Stimulated activated CD4-positive, alpha-beta T cell treated with anti-CD3 and anti-CD28 coated beads, TNF-alpha, amount 100 ng/mL, for 48 hours (primary cell): Measurements from ENCODE around the gene DAW1.
A peak's percentile ranks its signal among the peaks of the same experiment; 100 is the strongest.

ENCODE experiments used
- DNase-seq, 3 donors: peaks; one replicate each; pipeline ENCODE4 v3.0.0-alpha.2; 2020; ENCODE audit warnings: low read depth in 3 of 3

The DAW1 gene

GRCh38 chr2:227862227-227862740 lies 9.1 kb upstream of the DAW1 start:
- peak in 1 of 3 donors; percentile 27 for DNase-seq

GRCh38 chr2:227862741-227863588 lies 8.5 kb upstream of the DAW1 start:
- no peak for DNase-seq

DNA sequence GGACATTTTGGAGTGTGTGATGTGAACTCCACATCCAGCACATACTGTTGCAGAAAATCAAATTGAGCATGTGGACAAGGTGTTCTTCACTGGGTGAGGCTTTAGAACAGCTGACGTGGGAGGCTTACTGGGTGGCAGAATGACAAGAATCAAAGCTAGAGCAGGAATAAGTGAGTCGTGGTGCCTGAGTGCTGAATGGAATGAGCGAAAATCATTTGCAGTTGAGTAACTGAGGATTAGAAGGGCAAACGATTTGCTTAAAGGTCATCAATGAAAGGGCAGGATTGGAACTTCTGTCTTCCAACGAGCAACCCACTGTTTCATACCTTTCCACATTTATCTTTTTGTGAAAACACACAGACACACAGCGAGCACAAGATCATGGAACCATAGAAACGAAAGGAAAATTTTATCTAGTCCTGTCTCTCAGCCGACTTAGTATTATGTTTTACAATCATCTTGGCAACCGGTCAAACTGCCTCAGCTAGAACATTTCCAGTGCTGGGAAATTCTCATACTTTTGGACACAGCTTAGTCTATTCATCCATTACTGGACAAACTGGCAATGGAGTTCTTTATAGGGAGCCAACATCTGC lies 7.2 kb upstream of the DAW1 start:
- DNase-seq: no peak

GRCh38 chr2:227865291-227865690 lies 6.1 kb upstream of the DAW1 start:
- DNase-seq: no peak

- DNase-seq: no peak
These were observed 4.0 kb upstream of the DAW1 start for GRCh38 chr2:227867386-227867785.

- no peak for DNase-seq
These were observed 589 bp upstream of the DAW1 start for GRCh38 chr2:227870710-227871374.

GRCh38 chr2:227872676-227873075 lies 1.2 kb downstream of the DAW1 start:
- DNase-seq: no peak

- DNase-seq: no peak
These were observed 4.9 kb downstream of the DAW1 start for GRCh38 chr2:227876300-227876801.

- DNase-seq: no peak
These were observed 6.2 kb downstream of the DAW1 start for GRCh38 chr2:227877421-227878310.

DNA sequence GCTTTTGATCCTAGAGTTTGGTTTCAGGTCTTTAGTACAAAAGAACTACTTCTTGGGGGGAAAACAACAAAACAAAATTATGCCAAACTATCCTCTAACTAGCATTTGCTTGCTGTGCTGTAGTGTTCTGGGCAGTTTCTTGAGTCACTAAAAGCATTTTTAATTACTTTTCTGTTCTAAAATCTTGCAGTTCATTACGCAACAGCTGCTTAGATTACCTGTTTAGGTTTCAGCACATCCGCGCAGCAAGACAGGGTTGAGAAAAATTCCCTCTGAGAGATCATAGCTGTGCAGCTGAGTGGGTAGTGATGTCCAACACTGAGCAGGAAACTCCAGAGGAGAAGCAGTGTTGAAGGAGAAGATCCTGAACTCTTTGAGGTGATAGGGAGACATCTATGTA lies 9.0 kb downstream of the DAW1 start:
- DNase-seq: no peak

DNA sequence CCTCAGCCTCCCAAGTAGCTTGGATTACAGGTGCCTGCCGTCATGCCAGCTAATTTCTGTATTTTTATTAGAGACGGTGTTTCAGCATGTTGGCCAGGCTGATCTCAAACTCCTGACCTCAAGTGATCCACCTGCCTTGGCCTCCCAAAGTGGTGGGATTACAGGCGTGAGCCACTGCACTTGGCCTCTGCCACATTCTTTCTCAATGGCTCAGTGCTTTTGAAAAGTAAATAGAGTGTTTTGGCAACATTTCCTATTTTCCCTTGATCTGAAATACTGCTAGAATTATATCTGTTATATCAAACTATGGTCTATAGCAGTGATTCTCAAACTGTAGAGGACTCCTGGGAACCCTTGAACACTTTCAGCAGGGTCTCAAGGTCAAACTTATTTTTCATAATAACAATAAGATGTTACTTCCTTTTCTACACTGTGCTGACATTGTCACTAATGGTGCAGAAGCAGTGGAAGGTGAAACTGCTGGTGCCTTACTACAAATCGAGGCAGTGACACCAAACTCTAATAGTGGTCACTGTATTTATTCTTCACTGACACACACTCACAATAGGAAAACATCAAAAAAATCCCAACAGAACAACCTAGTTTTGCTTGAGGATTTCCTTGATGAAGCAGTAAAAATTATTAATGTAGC lies 10.6 kb downstream of the DAW1 start:
- DNase-seq: no peak

DNA sequence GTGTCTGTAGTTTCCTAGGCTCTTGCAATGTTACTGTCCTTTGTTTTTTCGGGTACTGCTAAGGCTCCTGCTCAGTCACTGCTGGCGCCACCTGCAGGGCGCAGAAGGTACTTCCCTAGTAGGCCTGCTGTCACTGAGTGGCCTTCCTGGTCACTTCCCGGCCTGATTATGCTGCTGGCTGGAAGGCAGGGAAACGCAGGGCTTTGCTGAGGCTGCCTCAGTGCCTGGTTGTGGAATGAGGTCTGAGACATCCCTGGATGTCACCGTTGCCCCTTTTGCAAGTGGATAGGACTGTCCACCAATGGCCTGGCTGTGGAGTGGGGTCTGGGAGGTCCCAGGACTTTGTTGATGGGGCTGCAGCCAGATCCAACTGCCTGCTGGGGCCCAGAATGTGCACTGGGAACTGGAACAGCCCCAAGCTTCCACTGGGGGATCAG lies 13.1 kb downstream of the DAW1 start:
- peak; percentile 40 to 53 (median 41) for DNase-seq

GRCh38 chr2:227886149-227886548 lies 14.7 kb downstream of the DAW1 start:
- no peak for DNase-seq

DNA sequence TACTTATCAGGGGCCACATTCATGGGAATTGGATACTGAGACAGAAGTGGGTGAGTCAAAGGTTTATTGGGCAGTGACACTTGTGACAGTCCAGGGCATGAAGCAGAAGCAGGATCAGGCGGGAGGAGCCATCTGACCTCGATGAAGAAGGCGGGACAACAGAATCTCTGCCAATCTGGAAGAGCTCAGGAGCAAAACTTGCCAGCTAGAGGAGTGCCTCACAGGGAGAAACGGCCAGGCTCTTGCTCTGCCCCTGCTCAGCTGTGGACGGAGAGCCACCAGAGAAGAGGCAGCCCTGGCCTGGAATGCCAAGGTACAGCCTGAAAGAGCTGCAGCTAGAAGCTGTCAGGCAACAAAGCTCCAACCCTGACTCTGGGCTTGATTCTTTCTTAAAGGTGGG lies 16.9 kb downstream of the DAW1 start:
- DNase-seq: no peak

- no peak for DNase-seq
These were observed 17.9 kb downstream of the DAW1 start for GRCh38 chr2:227889336-227889735.

DNA sequence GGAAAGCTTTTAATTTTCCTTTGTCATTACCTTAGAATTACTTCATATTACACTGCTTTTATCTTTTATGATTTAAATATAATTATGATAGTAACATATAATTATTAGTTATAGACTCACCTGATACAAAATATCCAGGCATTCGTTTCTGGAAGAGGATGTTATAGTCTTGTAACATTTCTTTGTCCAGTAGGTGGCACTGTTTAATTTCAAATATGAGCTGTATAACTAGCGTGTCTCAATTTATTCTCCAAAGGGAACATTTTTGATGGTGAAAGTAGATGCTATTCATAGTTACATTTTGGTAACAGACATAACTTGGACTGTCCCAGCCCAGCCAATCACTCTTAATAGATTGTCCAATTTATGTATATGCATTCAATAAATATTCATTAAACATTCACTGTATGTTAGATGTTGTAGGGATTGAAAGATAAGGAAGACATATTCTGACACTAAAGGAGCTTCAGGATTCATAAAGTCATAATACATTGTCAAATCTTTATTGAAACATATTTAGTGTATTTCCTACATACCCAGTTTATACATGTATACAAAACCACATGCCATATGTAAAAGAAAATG lies 19.2 kb downstream of the DAW1 start:
- no peak for DNase-seq

DNA sequence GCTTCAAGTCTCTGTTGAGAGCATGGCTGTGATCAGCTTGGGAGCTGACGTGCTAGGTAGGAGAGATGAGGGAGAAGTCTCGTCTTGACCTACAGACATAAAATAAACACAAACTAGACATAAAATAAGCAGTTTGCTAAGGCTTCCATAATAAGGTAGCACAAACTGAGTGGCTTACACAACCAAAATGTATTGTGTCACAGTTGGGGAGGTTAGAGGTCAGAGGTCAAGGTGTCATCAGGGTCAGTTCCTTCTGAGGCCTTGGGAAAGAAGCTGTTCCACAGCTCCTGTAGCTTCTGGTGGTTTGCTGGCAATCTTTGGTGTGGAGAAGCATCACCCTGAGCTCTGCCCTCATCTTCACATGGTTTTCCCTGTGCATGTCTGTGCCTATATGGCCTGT lies 20.2 kb downstream of the DAW1 start:
- no peak for DNase-seq

DNA sequence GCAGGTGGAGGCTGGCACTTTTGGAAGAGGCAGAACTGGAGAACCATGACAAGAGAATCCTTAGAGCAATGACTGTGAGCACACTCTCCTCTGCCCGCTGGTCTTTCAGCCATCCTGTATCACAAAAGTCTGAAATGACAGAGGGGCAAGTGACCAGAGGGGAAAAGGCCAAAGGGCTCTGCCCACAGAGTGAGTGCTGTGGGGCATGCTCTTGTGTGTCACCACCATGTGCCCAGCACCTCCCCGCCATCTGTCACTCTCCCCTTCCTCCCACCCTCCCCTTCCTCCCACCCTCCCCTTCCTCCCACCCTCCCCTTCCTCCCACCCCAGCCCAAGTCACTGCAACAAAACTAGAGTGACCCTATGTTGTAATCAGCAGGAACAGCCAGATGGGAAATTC lies 31.9 kb downstream of the DAW1 start:
- DNase-seq: no peak

DNA sequence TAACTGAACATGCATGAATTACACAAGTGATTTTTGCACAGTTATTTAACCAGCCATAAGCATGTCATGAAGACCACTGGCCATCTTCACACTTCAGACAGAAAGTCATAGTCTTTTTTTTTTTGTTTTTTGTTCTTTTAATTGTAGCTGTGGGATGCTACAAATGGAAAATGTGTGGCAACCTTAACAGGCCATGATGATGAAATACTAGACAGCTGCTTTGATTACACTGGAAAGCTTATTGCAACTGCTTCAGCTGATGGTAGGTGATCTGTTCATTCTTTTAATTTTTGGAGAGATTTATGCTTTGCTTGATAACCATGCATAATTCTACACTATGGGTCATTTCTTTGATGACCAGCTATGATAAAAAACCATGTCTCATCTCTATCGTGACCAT lies 35.6 kb downstream of the DAW1 start:
- DNase-seq: no peak

DNA sequence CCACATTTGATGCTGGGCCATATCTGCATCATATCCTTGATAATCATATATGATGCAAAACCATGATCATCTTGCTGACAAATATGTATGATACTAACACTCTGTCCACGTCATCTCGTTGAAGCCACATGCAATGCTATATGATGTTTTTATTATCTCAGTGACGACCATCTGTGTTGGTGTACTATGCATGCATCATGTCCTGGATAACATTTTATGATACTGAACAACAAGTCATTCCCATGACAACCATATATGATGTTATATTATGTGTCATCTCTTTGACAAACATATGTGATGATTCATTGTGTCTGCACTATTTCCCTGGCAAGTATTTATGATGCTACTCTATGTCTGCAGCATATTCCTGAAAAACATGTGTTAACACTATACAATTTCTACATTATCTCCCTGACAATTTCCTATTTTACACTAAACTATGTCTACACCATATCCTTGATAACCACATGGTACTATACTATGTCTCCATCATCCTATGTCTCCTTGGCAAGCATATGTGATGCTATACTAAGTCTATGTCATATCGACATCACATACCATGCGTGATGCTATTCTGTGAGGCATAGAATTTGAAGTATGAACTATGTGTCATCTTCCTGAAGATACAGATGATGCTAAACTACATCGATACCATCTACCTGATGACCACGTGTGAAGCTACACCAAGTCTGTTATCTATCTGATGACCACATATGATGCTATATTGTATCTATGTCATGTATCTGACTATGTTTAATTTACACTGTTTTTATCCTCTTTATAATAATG lies 37.0 kb downstream of the DAW1 start:
- DNase-seq: no peak
